ENCODE data around the gene AKT1S1.
A peak's percentile ranks its signal among the peaks of the same experiment; 100 is the strongest.

Gene AKT1S1

GRCh38 chr19:49882643-49883042 lies 5.5 kb upstream of the AKT1S1 start:
- DNase-seq: no peak

- DNase-seq: no peak
These were observed 4.7 kb upstream of the AKT1S1 start for GRCh38 chr19:49881672-49882394.

GRCh38 chr19:49881186-49881585 lies 4.0 kb upstream of the AKT1S1 start:
- no peak for DNase-seq

- DNase-seq: no peak
These were observed 3.2 kb upstream of the AKT1S1 start for GRCh38 chr19:49880162-49880869.

DNA sequence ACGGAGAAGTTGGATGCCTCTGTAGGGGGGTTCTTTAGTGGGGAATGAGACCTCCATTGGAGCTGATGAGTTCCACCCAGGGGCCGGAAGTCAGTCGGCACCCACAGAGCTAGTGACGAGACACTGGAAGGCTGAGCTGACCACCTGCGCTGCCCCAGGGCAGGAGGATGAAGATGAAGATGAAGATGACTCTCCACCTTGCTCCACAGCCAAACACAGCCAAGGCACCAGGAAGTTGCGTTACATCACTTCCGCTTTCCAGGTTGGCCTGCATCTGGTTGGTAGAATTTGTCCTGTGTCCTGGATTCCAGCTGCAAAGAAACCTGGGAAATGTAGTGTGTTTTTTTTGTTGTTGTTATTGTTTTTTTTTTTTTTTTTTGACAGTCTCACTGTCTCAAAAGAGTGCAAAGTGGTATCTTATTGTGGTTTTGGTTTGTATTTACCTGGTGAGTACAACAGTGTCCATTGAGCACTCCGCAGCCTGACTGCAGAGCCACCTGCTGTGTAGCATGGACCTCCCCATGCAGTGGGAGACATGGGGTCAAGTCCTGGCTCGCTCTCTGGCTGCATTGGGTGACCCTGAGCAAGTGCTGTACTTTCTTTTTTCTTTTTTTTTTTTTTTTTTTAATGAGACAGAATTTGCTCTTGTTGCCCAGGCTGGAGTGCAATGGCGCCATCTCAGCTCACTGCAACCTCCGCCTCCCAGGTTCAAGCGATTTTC lies 2.2 kb upstream of the AKT1S1 start:
- DNase-seq: no peak

GRCh38 chr19:49878744-49879070 lies 1.6 kb upstream of the AKT1S1 start:
- DNase-seq: no peak

DNA sequence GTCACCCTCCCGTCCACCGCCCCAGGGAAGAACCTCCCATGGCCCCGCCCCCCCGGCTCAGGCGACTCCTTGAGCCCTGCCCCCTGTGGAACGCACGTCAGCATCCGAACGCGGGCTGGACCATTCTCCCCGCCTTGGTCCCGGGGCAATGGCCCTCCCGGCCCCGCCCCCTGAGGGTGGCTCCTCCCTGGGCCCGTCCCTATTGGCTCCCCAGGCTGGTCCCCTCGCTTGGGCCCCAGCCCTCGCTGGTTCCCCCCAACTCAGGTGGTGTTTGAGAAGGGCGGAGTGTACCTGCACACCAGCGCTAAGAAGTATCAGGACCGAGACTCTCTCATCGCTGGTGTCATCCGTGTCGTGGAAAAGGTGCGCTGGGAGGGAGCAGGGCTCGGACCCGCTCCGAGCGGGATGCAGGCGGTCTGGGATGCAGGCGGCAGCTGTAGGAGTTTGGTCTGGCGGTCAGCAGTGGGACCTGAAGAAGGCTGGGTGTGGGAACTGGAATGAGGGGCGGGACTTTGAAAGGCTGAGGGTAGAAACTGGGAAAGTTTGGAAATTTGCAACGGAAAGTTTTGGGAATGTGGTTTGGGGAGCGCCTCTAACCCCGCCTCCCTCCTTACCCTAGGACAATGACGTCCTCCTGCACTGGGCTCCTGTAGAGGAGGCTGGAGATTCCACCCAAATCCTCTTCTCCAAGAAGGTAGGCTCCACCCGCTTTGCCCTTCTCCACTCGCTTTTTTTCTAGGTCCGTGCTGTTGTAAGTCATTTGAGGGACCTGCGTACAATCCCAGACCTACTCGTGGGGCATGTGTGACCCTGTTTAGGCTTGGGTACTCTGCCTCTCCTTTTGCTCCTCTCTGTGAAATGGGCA lies 956 bp upstream of the AKT1S1 start:
- peak; percentile 99 for DNase-seq

DNA sequence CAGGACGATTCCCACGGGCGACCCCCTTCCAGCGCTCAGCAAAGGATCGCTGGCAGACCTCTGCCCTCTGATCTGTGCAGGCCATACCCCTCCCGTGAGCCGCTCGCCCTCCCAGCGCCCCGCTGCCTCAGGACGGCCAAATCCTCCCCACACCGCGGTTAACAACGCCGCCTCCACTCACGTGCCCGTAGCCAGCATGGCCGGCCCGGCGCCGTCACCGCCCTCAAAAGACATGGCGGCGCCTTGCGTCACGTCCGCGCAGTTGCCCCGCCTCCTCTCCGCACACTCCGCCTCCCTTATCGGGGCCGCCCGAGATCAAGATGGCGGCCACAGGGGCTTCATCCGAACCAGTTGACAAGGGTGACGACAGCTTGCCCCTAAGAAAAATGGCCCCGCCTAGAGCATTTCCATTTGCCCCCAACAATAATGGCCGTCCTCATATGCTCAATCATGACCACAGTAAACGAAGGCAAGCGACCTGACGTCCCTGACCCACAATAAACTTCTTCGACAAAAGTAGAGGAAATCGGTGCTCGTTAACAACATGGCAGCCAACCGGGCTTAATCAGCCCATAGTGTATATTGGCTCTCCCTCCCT lies 634 bp downstream of the AKT1S1 start:
- DNase-seq: peak; percentile 99

- peak; percentile 72 for DNase-seq
These were observed 1.2 kb downstream of the AKT1S1 start for GRCh38 chr19:49875857-49876421.

DNA sequence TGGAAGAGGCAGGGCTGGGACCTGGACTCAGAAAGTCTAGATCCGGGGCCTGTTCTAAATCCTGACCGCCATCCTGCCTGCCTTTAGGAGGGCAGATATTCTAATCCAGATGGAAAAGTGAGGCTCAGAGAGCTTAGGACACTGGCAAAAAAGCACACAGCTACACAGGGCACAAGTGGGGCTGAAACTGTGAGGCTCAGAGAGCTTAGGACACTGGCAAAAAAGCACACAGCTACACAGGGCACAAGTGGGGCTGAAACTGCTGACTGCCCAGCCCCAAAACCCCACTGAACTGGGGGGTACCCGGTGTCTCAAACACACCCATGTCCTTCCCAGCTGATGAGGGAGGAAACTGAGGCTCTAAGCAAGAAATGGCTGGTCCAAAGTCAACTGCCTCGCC lies 2.0 kb downstream of the AKT1S1 start:
- DNase-seq: no peak

DNA sequence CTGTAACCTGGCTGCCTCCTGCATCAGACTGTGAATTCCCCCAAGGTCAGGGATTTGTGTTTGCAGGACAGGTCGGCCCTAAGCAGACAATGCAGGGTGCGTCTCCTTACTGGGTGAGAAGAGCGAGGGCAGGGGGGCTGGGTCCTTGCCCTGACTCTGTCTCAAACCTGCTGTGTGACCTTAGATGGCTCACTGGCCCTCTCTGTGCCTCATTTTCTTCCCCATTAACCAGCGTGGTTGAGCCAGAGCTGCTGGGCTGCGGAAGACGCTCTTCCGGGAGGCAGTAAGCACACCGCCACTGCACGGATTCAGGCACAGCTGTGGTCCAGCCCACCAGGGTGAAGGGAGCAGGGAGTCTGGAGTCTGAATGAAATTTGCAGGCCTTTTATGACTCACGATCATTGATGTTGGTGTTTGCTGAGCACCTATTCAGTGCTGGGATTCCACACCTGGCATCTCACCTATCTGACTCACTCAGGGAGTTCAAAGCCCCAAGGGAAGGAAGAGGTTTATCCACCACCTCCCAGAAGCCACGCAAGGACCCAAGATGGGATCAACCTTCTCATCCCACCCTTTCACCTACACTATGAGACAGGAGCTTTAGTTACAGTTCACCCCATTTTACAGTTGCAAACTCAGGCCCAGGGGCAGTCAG lies 2.5 kb downstream of the AKT1S1 start:
- no peak for DNase-seq

GRCh38 chr19:49873834-49874233 lies 3.3 kb downstream of the AKT1S1 start:
- no peak for DNase-seq

GRCh38 chr19:49873129-49873521 lies 4.0 kb downstream of the AKT1S1 start:
- DNase-seq: no peak

DNA sequence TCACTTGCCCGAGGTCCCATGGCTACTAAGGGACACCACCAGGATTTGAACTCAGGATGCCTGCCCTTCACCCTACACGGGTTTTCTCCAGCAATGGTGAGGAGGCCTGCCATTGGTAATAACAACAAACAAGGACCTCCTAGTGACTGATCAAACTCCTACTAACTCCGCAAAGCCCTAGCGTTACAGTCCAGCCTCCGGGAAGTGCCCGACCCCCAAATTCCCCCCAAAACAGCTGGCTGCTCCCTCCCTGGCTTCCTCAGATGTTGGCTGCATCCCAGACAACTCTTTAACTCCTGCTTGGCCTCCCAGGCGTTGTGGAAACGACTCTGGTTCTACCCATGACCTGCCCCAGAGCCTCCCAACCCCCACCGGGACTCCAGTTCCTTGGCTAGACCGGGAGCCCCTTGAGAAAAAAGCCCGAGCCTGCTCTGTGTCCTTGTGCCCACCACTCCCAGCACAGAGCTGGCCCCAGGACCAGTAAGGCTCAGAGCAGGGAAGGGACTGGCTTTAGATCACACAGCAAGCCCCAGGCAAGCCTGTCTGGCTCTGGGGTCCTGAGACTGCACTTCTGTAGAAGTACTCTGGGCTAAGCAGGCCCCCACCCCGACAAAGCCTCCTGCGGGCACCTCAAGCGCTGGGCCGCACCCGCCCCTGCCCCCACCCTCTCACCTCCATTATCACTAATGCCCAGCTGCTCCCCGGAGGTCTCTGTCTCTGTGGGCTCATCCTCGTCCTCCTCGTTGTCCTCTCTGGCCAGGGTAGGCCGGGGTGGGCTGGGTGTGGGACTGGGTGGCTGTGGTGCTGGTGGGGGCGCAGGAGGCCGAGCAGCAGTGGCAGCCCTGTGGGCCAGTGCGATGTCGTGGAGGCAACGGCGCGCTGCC lies 4.7 kb downstream of the AKT1S1 start:
- no peak for DNase-seq

DNA sequence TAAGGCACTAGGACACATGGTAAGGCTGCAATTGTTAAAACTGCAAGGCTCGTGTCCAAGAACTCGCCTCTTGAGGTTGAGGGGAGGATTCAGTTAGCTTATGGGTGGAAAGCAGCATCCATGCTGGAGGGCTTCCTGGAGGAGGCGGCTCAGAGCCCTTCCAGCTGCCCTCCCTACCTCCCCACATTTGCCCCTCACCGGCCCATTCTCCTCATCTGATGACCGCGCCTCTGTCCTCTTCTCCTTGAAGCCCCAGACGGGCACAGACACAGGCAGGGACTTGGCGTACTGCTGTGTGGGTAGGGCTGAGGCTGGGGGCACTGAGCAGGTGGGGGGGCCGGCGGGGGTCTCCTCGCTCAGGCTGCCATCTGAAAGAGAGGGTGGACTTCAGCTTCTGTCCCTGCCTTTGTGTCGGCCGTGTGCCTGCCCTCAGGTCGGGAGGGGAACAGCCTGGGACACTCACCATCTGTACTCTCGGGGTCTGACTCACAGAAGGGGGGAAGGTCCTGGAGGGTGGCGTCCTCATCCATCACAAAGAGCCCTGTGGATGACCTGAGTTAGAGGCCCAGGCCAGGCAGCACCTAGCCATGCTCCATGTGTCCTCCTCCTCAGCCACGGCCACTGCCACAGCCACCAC lies 5.7 kb downstream of the AKT1S1 start:
- no peak for DNase-seq

GRCh38 chr19:49870309-49870901 lies 6.8 kb downstream of the AKT1S1 start:
- no peak for DNase-seq

DNA sequence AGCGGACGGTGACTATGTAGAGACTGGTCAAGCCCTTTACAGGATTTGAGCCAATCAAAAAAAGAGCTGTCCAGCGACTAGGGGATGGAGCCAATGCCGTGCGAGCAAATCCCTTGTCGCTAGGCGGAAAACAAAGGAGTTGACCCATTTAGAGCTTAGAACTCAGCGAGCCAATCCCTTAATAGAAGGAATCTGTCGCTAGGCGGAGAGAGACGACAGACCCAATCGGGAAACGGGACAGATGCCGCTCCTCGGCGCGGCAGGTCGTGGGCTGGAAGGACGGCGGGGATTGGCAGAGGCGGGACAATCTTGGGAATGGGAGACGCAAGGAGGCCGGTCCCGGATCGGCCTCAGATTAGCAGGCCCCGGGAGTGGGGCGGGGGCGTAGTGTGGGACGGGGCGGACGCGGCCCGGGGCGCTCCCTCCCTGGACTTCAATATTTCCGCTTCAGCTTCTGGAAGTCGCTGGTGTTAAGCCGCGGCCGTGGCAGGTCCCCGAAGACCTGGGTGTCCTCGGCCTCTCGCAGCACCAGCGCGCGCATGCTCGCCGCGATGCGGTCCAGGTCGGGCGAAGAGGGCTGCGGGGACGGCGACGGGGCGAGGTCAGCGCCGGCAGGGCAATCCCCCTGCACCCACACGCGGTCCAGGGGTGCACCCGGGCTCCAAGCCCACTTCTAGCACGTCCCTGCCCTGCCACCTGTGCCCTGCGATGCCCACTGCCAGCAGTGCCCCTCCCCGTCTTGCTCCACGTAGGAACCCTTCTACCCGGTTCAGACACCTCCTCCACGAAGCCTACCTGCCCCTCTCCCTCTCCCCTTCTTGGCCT lies 7.5 kb downstream of the AKT1S1 start:
- DNase-seq: peak; percentile 91

DNA sequence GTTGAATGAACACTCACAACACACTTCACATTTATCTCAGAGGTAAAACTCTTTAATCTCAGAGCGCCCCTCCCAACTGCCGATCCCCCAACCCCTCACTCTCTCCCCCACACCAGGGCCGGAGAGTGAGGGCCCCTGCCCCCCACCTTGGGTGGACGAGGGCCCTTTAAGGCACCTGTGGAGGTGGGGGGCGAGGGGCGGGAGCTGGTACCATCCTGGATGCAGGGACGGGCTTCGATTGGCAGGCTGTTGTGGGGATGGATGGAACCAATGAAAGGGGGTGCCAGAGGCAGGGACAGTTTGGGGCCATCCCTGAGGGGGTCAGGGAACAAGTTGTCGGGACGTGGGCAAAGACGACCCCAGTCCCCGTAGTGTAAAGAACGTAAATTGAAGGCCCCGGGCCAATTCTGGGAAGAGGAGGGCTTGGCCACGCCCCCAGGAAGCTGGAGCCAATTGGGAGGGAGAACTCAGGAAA lies 8.1 kb downstream of the AKT1S1 start:
- DNase-seq: no peak
